ENCODE measurements around the gene CACFD1. TPM values are rescaled to one million over a fixed set of nuclear protein-coding genes. Genes with fewer than 3 reads are reported as not detected.

CACFD1 gene
- total RNA-seq, 1 donor from 2014 or later = 39.8 TPM

DNA sequence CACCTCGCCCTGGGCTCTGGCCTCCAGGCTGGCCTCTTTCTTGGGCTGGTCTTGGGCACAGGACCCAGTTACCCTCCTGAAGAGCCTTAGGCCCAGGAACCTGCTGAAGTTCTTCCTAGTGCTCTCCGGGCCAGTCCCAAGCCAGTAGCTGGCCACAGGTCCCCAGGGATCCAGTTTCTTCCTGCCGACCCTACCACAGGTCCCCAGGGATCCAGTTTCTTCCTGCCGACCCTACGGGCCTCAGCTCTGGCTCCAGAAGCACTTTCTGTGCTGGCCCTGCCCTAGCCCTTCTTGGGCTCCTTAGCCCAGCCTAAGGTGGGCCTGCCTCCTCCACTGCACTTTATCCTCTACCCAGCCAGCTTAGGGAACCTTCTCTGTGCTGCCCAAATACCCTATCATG, 18.2 kb upstream of the CACFD1 start:
- intact Hi-C loops (cut with DNase I) = no loop called here
- TF ChIP-seq, protein P1, sequence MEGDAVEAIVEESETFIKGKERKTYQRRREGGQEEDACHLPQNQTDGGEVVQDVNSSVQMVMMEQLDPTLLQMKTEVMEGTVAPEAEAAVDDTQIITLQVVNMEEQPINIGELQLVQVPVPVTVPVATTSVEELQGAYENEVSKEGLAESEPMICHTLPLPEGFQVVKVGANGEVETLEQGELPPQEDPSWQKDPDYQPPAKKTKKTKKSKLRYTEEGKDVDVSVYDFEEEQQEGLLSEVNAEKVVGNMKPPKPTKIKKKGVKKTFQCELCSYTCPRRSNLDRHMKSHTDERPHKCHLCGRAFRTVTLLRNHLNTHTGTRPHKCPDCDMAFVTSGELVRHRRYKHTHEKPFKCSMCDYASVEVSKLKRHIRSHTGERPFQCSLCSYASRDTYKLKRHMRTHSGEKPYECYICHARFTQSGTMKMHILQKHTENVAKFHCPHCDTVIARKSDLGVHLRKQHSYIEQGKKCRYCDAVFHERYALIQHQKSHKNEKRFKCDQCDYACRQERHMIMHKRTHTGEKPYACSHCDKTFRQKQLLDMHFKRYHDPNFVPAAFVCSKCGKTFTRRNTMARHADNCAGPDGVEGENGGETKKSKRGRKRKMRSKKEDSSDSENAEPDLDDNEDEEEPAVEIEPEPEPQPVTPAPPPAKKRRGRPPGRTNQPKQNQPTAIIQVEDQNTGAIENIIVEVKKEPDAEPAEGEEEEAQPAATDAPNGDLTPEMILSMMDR (IDR thresholded peaks at IDR 0.05) = no peak

DNA sequence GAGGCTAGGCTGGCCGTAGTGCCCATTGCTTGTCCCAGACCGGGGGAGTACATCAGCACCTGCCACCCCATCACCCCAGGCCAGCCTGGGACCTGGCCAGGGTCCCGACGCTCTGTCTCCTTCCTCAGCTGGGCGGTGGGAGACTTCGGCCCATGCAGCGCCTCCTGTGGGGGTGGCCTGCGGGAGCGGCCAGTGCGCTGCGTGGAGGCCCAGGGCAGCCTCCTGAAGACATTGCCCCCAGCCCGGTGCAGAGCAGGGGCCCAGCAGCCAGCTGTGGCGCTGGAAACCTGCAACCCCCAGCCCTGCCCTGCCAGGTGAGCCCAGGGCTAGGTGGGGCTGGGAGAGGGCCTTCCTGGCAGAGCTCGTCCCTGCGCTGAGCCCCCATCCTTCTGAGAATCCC, 16.5 kb upstream of the CACFD1 start:
- Histone ChIP-seq H3K4me3 (no peak overlapping the region), H3K36me3 (no peaks in the 10 kb centered on the region), H3K27ac (no peak overlapping the region), H3K4me1 (no peaks in the 10 kb centered on the region), H3K9me3 (no peaks in the 10 kb centered on the region), H3K27me3 (no peaks in the 10 kb centered on the region)
- intact Hi-C loops (cut with DNase I) = no loop called here
- TF ChIP-seq, protein P1 (IDR thresholded peaks at IDR 0.05) = no peak
- no peak for DNase-seq
- ATAC-seq = no peak

More for the DNA sequence above, 18.2 kb upstream of the CACFD1 start:
- ATAC-seq (no peak), DNase-seq (no peak)
- H3K36me3 ChIP-seq = no peaks in the 10 kb centered on the region
- H3K4me1 ChIP-seq = no peaks in the 10 kb centered on the region
- H3K9me3 ChIP-seq = no peaks in the 10 kb centered on the region
- no peak overlapping the region for H3K4me3 ChIP-seq
- H3K27ac ChIP-seq = no peak overlapping the region
- H3K27me3 ChIP-seq = no peaks in the 10 kb centered on the region

DNA sequence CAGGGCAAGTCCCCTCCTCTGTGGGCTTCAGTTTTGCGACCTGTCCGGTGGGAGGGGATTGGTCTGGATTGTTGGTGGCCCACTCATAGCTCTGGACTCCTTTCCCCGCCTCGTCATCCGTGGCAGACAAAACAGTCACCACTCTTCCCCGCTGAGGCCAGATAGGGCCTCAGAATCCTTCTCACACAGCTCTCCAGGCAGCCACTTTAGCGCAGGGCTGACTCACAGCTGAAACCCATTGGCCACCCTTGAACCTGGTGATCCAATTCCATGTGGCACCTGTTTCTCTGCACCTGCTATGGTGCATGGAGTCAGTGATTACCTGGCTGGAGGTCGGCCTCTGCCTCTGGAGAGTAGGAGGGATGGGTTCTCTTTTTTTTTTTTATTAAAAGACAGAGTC, 15.8 kb upstream of the CACFD1 start:
- no peak overlapping the region for H3K4me3 ChIP-seq
- intact Hi-C loops (cut with DNase I) = no loop called here
- no peaks in the 10 kb centered on the region for H3K4me1 ChIP-seq
- no peak for ATAC-seq
- H3K36me3 ChIP-seq = no peaks in the 10 kb centered on the region
- TF ChIP-seq, protein P1 (IDR thresholded peaks at IDR 0.05) = no peak
- DNase-seq = no peak
- no peak overlapping the region for H3K27ac ChIP-seq
- H3K27me3 ChIP-seq = no peaks in the 10 kb centered on the region
- H3K9me3 ChIP-seq = no peaks in the 10 kb centered on the region

DNA sequence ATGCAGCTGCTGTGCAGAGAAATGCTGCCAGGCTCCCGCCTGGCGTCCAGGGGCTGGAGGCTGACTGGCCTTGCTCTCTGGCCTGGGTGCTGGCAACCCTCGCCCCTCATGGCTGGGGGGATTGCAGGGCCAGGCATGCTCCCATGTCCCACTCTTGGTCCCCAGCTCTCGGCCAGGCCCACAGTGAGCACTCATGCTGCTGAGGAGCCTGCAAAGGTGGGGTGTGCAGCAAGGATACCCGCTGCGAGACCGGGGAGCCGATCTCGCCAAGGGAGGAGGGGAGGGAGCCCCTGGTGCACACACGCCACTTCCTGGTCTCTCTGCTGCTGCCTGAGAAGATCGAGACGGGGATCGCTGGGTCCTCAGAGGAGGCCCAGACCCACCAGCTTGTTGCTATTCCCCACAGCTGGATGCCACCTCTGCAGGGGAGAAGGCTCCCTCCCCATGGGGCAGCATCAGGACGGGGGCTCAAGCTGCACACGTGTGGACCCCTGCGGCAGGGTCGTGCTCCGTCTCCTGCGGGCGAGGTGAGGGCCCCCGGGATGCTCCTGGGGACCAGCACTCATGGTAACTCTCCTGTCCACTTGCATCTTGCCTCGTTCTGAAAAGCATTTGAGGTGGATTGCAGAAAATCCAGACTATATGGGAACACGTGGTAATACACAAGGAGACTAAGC, 14.3 kb upstream of the CACFD1 start:
- TF ChIP-seq, protein P1 (IDR thresholded peaks at IDR 0.05) = no peak

DNA sequence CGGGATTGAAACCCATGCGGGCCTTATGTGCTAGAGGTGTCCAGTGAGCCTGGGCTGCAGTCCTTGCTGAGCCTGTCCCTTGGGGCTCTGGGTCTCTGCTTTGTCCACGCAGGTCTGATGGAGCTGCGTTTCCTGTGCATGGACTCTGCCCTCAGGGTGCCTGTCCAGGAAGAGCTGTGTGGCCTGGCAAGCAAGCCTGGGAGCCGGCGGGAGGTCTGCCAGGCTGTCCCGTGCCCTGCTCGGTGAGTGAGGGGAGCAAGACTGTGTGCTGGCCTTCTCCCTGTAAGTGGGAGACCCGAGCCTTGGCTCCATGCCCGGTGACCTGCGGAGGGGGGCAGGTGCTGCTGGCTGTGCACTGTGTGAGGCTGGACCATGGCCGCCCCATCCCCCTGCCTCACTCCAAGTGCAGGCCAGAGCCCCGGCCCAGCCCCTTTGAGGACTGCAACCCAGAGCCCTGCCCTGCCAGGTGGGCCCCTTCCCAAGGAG, 11.2 kb upstream of the CACFD1 start:
- TF ChIP-seq, protein P1 (IDR thresholded peaks at IDR 0.05) = no peak
- Histone ChIP-seq H3K4me3 (no peak overlapping the region), H3K9me3 (no peaks in the 10 kb centered on the region), H3K36me3 (no peaks in the 10 kb centered on the region), H3K27ac (no peak overlapping the region), H3K27me3 (no peaks in the 10 kb centered on the region), H3K4me1 (no peaks in the 10 kb centered on the region)
- ATAC-seq (no peak), DNase-seq (no peak)
- intact Hi-C loops (cut with DNase I) = no loop called here

More for the DNA sequence above, 14.3 kb upstream of the CACFD1 start:
- intact Hi-C loops (cut with DNase I) = no loop called here
- no peaks in the 10 kb centered on the region for H3K4me1 ChIP-seq
- ATAC-seq = no peak
- no peak overlapping the region for H3K4me3 ChIP-seq
- no peaks in the 10 kb centered on the region for H3K9me3 ChIP-seq
- H3K27me3 ChIP-seq = no peaks in the 10 kb centered on the region
- no peaks in the 10 kb centered on the region for H3K36me3 ChIP-seq
- DNase-seq = no peak
- H3K27ac ChIP-seq = no peak overlapping the region
